CD14-positive monocyte (primary cell): Measurements from ENCODE around the gene MYO3B. TPM values are rescaled to one million over a fixed set of nuclear protein-coding genes. Genes with fewer than 3 reads are reported as not detected.

Experiments used
- DNase-seq, 3 donors: peaks; one replicate each; pipeline ENCODE4 v3.0.0-alpha.2; 2011 to 2022
- H2AFZ ChIP-seq: 2 replicates; pipeline ENCODE4 v1.6.0; 2012; ENCODE audit warnings: mild to moderate bottlenecking, low read depth, low read length, inconsistent platforms; ENCODE audit not compliant: insufficient read depth, poor library complexity, severe bottlenecking
- H3K27ac ChIP-seq, 2 donors: 1 replicate in 1 of 2; 2 replicates in 1 of 2; pipeline ENCODE4 v1.5.1; 2012 to 2013; ENCODE audit warnings: low read length in 2 of 2, control low read depth in 1 of 2, inconsistent platforms in 1 of 2, low read depth in 1 of 2, mild to moderate bottlenecking in 1 of 2
- H3K27me3 ChIP-seq, 2 donors: one replicate each; pipeline versions ENCODE4 v1.6.0 to v1.6.1; 2011 to 2013; ENCODE audit warnings: low read length in 2 of 2; ENCODE audit not compliant: control insufficient read depth in 2 of 2, insufficient read depth in 2 of 2
- H3K36me3 ChIP-seq, 2 donors: replicated peaks in 1 of 2; 1 replicate in 1 of 2; 2 replicates in 1 of 2; pipeline versions ENCODE4 v1.5.1 to v1.6.1; 2012 to 2013; ENCODE audit warnings: low read length in 2 of 2, control low read depth in 1 of 2, inconsistent platforms in 1 of 2, mild to moderate bottlenecking in 1 of 2; ENCODE audit not compliant: insufficient read depth in 2 of 2, control insufficient read depth in 1 of 2
- H3K4me1 ChIP-seq, 2 donors: 1 replicate in 1 of 2; 2 replicates in 1 of 2; pipeline versions ENCODE4 v1.5.1 to v1.6.1; 2012 to 2013; ENCODE audit warnings: low read length in 2 of 2, control low read depth in 1 of 2, inconsistent platforms in 1 of 2, mild to moderate bottlenecking in 1 of 2, moderate library complexity in 1 of 2; ENCODE audit not compliant: insufficient read depth in 2 of 2, control insufficient read depth in 1 of 2
- H3K4me2 ChIP-seq: replicated peaks from 2 replicates; pipeline ENCODE3; 2012; ENCODE audit warnings: low read length, moderate library complexity, mild to moderate bottlenecking; ENCODE audit not compliant: poor library complexity, severe bottlenecking; ENCODE audit errors: extremely low read depth
- H3K4me3 ChIP-seq, 3 experiments: fragments of 200-600 bp in 1 of 3; sonication (generic) in 1 of 3; replicated peaks in 1 of 3; 1 replicate in 2 of 3; 2 replicates in 1 of 3; pipeline ENCODE4 v1.5.1; 2011 to 2013; ENCODE audit warnings: low read length in 3 of 3, mild to moderate bottlenecking in 3 of 3, control low read depth in 2 of 3, low read depth in 2 of 3, inconsistent platforms in 1 of 3, moderate library complexity in 1 of 3
- H3K79me2 ChIP-seq: 2 replicates; pipeline ENCODE4 v1.6.0; 2012; ENCODE audit warnings: mild to moderate bottlenecking, control low read depth, inconsistent platforms, low read length, moderate library complexity; ENCODE audit not compliant: insufficient read depth
- H3K9ac ChIP-seq: 2 replicates; pipeline ENCODE4 v1.6.0; 2017; ENCODE audit warnings: low read length, mild to moderate bottlenecking; ENCODE audit not compliant: insufficient read depth, poor library complexity, severe bottlenecking
- H3K9me3 ChIP-seq, 2 donors: replicated peaks in 1 of 2; 1 replicate in 1 of 2; 2 replicates in 1 of 2; pipeline versions ENCODE4 v1.5.1 to v1.6.1; 2012 to 2013; ENCODE audit warnings: low read length in 2 of 2, control low read depth in 1 of 2; ENCODE audit not compliant: control insufficient read depth in 1 of 2, insufficient read depth in 1 of 2
- H4K20me1 ChIP-seq: 2 replicates; pipeline ENCODE4 v1.6.0; 2012; ENCODE audit warnings: mild to moderate bottlenecking, low read length, control low read depth, moderate library complexity; ENCODE audit not compliant: insufficient read depth
- H3K27ac Mint-ChIP-seq, 7 donors: one replicate each; pipeline ENCODE4 v1.8.0; 2020; ENCODE audit warnings: mild to moderate bottlenecking in 7 of 7, mixed read lengths in 7 of 7, moderate library complexity in 6 of 7, inconsistent platforms in 2 of 7
- H3K27me3 Mint-ChIP-seq, 3 donors: one replicate each; pipeline ENCODE4 v1.8.0; 2021 to 2022; ENCODE audit warnings: low read depth in 3 of 3, mild to moderate bottlenecking in 3 of 3, mixed read lengths in 3 of 3, moderate library complexity in 3 of 3, inconsistent platforms in 1 of 3
- H3K36me3 Mint-ChIP-seq, 2 donors: one replicate each; pipeline ENCODE4 v1.8.0; 2020; ENCODE audit warnings: mixed read lengths in 2 of 2, inconsistent platforms in 1 of 2, mild to moderate bottlenecking in 1 of 2
- H3K4me1 Mint-ChIP-seq: one replicate; pipeline ENCODE4 v1.8.0; 2020; ENCODE audit warnings: mild to moderate bottlenecking, mixed read lengths
- H3K4me3 Mint-ChIP-seq, 2 donors: one replicate each; pipeline ENCODE4 v1.8.0; 2020; ENCODE audit warnings: mild to moderate bottlenecking in 2 of 2, mixed read lengths in 2 of 2, moderate library complexity in 1 of 2
- H3K9me3 Mint-ChIP-seq, 7 donors: one replicate each; pipeline ENCODE4 v1.8.0; 2020 to 2022; ENCODE audit warnings: mixed read lengths in 7 of 7, mild to moderate bottlenecking in 6 of 7, moderate library complexity in 6 of 7, inconsistent platforms in 2 of 7
- CTCF ChIP-seq: fragments of 200-600 bp; IDR thresholded peaks from one replicate; pipeline ENCODE4 v1.8.0; 2022; ENCODE audit warnings: antibody characterized with exemption, mild to moderate bottlenecking
- WGBS: methylation state at CpG from one replicate; pipeline ENCODE4 v1.1.5; 2013; ENCODE audit warnings: missing lambda C conversion rate; ENCODE audit not compliant: insufficient coverage; 5-methylcytosine and 5-hydroxymethylcytosine counted together
- intact Hi-C, 2 donors: fragments of 100-400 bp; cut with micrococcal nuclease; formaldehyde crosslinking; loops; one replicate each; pipeline versions ENCODE4 v1.15.0 to v1.15.1; 2023
- polyA plus RNA-seq, 3 donors: library from polyadenylated mRNA; depleted of rRNA in 1 of 3; unstranded in 2 of 3; stranded (reverse) in 1 of 3; fragments of 300-500 nt in 2 of 3; fragments of >200 nt in 1 of 3; fragmentation: Illumina TruSeq in 2 of 3; gene quantifications; 1 replicate in 2 of 3; 2 replicates in 1 of 3; pipeline ENCODE4 v1.2.3, GENCODE V29; 2012 to 2021

MYO3B gene
- polyA plus RNA-seq, 3 donors: not detected

- intact Hi-C loops: no loop called here
- Histone ChIP-seq H3K9me3 (no peaks in the 10 kb centered on the region), H3K9ac (no peak overlapping the region), H2AFZ (no peak overlapping the region), H3K4me1 (no peaks in the 10 kb centered on the region), H3K4me2 (no peak overlapping the region), H3K36me3 (no peaks in the 10 kb centered on the region), H3K4me3 (no peak overlapping the region), H4K20me1 (no peaks in the 10 kb centered on the region), H3K79me2 (no peaks in the 10 kb centered on the region), H3K27me3 (peaks cover 0 to 2% of the 10 kb centered on the region in 2 donors), H3K27ac (no peak overlapping the region)
- Mint-ChIP-seq H3K27ac (no peak overlapping the region), H3K4me1 (peaks cover 2% of the 10 kb centered on the region), H3K9me3 (peaks cover 0 to 6% (median 2%) of the 10 kb centered on the region in 7 donors), H3K4me3 (no peak overlapping the region), H3K36me3 (no peaks in the 10 kb centered on the region), H3K27me3 (peaks cover 4 to 7% (median 5%) of the 10 kb centered on the region in 3 donors)
- WGBS: 67% methylated on average over 3 of the region's 4 CpGs
- DNase-seq: no peak
- TF ChIP-seq CTCF: no peak
Observed at GRCh38 chr2:170248574-170249393, 70.8 kb downstream of the MYO3B start.

GRCh38 chr2:170249761-170250160 is 71.8 kb downstream of the MYO3B start:
- Histone ChIP-seq H3K9ac (no peak overlapping the region), H3K36me3 (no peaks in the 10 kb centered on the region), H3K4me3 (no peak overlapping the region), H4K20me1 (no peaks in the 10 kb centered on the region), H3K79me2 (no peaks in the 10 kb centered on the region), H3K4me2 (no peak overlapping the region), H3K9me3 (peaks cover 0 to 4% of the 10 kb centered on the region in 2 donors), H3K4me1 (no peaks in the 10 kb centered on the region), H3K27ac (no peak overlapping the region), H3K27me3 (peaks cover 0 to 2% of the 10 kb centered on the region in 2 donors), H2AFZ (no peak overlapping the region)
- intact Hi-C loops: no loop called here
- Mint-ChIP-seq H3K36me3 (no peaks in the 10 kb centered on the region), H3K4me1 (peaks cover 2% of the 10 kb centered on the region), H3K27me3 (peaks cover 4 to 7% (median 5%) of the 10 kb centered on the region in 3 donors), H3K4me3 (no peak overlapping the region), H3K9me3 (peaks cover 0 to 9% (median 5%) of the 10 kb centered on the region in 7 donors), H3K27ac (no peak overlapping the region)
- no peak for TF ChIP-seq CTCF
- no peak for DNase-seq
- WGBS: no CpG with 5 or more reads among the region's 2 CpGs
